Stimulated activated CD8-positive, alpha-beta memory T cell treated with anti-CD3 and anti-CD28 coated beads, Interleukin-15, amount 100 ng/mL, for 1 hour (primary cell): ENCODE results near the gene CAPN6.

Source experiments
- DNase-seq: peaks from one replicate; pipeline ENCODE4 v3.0.0-alpha.2; 2020; ENCODE audit warnings: low read depth

Gene CAPN6

DNA sequence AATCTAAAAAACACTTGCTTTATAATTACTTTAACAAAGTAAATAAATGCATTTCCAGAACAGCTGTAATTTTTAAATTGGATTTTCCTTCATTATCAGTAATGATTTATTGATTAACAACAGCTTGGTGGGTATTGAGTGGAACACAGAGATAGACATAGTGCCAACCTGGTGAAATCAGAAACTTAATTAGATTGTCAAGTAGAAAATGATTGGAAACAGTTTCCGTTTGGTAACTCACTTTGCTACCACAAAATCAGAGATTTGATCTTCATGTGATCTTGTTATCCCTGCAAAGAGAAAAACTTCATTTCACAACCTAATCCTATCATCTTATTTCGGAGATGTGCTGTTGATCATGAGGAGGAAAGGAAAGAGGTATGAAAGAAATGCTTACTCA, 70.8 kb downstream of the CAPN6 start:
- DNase-seq: no peak
